IPS DF 19.7 (cell line): ENCODE measurements around the gene CORO2B.

Experiments
- DNase-seq: peaks from one replicate; pipeline ENCODE4 v3.0.0-alpha.2; 2013; ENCODE audit warnings: low read depth, low spot score

The CORO2B gene, protein sequence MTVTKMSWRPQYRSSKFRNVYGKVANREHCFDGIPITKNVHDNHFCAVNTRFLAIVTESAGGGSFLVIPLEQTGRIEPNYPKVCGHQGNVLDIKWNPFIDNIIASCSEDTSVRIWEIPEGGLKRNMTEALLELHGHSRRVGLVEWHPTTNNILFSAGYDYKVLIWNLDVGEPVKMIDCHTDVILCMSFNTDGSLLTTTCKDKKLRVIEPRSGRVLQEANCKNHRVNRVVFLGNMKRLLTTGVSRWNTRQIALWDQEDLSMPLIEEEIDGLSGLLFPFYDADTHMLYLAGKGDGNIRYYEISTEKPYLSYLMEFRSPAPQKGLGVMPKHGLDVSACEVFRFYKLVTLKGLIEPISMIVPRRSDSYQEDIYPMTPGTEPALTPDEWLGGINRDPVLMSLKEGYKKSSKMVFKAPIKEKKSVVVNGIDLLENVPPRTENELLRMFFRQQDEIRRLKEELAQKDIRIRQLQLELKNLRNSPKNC

DNA sequence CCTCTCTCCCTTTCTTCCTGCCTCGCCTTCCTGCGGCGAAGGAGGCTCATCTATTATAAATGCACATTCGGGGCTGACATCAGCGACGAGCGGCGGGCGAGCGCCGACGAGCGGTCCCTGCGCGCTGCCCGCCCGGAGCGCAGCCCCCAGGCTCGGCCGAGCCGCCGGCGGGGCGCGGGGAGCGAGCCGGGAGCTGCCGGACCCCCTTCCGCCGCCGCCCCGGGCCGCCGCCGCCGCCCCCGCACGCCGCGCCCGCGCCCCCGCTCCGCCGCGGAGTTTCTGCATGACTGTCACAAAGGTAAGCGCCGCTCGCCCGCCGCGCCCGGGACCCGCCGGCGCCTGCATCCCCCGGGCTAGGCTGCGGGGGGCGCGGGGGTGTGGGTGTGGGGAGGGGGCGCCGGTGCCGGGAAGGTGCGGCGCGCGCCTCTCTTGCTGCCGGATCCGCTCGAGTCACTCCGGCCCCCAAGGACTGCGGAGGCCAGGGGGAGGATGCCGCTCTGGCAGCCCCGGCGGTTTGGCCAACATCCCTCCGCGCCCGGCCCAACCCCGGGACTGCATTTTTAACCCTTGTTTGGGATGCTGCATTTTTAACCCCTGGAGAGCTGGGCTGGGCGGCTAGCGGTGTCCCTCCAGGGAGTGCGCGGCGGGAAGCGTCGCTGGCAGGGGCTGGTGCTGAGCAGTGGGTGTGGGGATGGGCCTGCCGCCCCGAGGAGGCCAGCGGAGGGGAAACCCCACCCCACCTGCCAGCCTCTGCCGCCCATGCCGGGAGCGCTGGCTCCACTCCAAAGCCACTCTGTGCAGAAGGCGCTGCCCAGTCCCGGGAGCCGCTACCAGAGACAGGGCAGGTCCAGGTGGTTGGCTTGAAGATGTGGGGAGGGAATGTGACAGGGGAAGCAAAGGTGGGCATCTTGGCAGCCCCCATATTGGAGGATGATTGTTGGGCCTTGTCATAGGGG is at the start of gene CORO2B:
Gene CORO2B, plus strand, starts transcription at position 14 of the 956 bp plus-strand sequence. Its CDS starts 270 bp downstream, at position 284.
- DNase-seq, result no peak

DNA sequence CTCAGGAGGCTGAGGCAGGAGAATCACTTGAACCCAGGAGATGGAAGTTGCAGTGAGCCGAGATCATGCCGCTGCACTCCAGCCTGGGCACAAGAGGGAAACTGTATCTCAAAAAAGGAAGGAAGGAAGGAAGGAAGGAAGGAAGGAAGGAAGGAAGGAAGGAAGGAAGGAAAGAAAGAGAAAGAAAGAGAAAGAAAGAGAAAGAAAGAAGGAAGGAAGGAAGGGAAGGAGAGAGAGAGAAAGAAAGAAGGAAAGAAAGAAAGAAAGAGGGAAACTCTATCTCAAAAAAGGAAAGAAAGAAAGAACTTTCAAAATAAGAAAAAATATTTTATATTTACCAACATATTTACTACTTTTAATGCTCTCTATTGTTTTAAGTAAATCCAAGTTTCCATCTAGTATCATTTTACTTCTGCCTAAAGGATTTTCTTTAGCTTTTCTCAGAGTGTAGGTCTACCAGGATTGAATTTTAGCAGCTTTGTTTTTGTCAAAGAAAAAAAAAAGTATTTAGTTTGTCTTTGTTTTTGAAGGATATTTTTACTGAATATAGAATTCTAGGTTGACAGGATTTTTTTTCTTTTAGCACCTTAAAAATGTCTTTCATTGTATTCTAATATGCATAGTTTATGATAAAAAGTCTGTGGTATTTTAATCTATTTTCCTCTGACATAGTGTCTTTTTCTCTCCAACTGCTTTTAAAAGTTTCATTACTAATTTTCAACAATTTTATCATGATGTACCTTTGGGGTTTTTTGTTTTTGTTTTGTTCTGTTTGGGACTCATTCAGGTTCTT is 47.2 kb upstream of the CORO2B start:
- DNase-seq, result no peak

DNA sequence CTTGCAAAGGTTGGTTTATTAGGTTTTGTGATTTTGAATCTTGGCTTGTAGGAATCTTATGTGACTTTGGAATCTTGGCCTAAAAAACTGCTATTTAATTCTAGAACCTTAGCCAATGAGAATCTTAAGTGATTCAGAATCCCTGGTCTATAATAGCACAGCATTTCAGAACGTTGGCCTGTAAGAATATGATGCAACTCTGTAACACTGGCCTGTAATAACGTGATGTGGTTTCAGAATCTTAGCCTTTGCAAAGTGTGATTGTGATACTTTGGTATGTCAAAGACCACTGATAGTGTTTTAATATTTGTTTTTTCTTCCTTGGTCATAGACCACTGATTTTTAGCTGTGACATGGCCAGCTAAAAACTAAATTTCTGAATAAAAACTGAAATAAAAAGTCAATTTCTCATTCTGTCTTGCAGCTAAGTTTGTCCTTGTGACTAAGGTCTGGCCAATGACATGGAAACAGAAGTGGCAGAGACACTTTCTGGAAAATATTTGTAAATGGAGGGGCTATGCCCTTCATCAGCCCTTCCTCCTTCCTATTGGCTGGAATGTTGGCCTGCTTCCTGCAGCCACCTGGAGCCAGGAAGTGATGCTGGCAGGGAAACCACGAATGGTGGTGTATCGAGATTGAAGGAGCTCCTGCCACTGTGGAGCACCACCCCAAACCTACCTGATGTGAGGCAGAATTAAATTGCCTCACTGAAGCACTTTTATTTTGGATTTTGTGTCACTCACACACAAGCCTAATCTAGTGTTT is 42.3 kb upstream of the CORO2B start:
- DNase-seq, result no peak

DNA sequence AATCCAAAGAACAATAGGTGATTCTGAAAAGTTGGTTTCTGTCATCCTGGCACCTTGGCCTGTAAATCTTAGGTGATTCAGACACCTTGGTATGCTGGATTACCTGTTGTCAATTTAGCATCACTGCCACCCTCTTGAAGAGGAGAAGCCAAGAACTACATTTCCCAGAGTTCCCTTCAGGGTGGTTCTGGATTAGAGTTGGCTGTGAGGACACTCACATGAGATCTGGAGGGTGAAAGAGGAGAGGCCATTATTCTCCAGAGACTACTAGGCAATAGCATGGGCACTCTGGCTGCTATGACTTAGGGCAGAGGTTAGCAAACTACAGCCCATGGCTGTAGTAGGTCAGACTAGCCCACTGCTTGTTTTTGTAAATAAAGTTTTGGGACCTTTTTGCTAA is 41.7 kb upstream of the CORO2B start:
- no peak for DNase-seq

DNA sequence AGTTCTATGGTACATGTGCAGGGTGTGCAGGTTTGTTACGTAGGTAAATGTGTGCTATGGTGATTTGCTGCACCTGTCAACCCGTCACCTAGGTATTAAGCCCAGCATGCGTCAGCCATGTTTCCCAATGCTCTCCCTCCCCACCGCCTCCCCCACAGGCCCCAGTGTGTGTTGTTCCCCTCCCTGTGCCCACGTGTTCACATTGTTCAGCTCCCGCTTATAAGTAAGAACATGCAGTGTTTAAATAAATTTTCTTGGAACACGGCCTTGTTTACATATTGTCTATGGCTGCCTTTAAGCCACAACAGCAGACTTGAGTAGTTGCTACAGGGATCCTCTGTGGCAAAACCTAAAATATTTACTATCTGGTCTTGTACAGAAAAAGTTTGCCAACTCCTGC is 41.3 kb upstream of the CORO2B start:
- DNase-seq, result no peak

DNA sequence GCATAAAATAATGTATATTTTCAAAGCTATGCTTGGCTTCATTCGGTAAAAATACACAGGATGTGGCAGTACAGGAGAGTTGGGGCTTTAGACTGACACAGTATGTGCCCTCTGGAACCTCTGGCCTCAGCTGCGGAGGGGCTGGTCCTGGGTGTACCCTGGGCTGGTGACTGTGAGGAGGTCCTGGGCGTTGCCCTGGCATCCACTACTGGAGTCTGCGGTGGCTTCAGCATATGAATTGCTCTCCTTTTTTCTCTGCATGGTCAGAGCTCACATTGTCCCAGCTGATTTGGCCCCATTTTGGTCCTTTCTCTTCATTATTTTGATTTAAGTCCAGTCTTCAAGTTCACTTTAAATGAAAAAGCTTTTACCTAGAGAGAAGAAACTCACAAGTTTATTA is 40.5 kb upstream of the CORO2B start:
- no peak for DNase-seq

DNA sequence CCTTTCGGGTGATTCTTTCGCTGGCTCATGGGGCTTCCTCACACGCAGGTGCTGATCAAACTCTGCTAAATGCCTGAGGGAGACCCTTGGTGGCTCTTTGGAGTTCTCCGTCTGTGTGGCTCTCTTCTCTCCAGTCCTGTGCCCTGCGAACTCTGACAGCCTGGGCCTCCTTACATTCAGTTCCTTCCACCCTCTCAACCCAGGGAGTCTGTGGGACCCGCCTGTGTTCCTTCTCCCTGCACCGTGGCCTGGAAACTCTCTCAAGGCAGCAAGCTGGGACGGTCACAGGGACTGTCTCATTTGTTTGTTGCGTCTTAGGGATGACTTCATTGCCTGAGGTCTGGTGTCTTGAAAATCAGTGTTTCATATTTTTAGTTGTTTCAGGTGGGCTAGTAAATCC is 37.0 kb upstream of the CORO2B start:
- no peak for DNase-seq

DNA sequence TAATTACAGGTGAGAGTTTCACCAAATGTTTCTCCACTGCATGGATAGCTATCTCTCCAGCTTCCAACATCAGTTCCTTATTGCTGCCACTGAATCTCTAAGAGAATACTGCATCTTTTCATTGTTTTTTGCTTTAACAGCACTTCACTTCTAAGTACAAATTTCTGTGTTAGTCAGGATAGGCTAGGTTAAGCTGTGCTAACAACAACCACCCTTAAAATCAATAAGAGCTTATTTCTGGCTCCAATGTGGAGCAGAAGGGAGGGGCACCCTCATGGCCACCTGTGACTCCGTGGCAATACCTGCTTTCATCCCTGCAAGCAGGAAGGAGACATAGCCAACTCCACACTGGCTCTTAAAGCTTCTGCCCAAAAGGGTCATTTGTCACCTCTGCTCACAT is 36.4 kb upstream of the CORO2B start:
- DNase-seq, result no peak

DNA sequence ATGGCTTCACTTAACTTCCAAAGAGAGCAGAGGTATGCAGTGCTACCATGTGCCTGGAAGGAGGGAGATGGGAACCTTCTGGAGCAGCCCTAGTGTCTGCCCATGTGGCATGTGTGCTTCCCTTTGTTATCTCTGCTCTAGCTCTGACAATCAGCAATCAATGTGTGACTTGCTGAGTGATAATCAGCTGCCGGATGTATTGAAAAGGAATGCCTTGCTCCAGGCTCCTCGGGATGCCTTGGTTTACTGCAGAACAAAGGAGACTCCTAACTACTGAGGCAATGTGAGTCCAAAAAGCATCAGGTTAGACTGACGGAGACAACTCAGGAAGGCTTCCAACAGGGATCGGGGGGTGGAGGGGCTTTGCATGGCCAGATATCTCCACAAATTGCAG is 36.0 kb upstream of the CORO2B start:
- DNase-seq, result no peak

DNA sequence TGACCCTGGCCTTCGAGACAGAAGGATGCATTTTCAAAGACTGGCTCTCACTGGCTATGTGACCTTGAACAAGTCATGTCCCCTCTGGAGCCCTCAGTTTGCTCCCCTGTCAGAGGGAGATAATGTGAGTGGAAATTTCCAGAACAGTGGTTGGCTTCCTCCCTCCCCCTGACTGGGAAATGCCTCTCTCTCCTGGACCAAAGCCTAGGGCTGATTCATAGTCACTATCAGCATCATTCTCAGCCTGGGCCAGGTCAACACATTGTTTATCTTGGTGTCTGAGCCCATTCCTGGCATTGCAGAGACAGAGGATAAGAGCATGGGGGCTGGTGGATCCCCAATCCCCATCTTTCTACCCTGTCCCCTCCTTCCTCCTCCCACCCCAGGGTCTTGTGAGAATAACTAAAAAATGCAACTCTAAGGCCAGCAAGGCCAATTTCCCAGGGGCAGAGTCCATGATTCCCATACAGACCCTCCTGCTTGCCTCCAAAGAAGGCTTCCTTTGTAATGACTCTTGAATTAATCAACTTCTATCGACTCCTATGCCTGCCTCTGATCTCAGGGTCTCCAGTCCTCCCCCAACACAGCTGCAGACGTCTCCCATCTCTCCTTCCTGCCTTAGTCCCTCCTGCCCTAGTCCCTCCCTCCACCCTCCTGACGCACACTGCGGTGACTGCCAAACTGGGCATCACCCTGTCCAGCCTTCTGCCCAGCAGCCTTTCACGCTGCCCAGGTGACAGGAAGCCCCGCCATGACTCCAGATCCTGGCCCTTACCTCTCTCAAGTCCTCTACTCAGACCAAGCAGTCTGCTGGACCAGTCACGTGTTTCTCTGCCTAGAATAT is 35.4 kb upstream of the CORO2B start:
- no peak for DNase-seq

DNA sequence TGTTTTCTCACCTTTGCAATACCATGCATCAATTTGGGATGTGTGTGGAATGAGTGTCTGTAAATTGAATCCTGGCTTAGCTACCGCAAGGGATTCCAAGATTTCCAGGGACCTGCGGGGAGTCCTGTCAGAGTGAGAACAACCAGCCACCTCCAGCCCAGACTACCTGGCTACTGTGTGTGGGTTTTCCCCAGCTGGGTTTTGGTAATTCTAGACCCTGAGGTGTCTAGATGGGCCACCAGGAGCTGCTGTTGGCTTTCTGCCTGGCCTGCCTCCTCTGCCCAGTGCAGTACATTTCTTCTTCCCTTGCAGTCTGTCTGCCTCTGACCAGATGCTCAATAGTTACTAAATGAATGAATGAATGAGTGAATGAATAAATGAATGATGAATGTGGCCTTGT is 32.5 kb upstream of the CORO2B start:
- DNase-seq, result no peak

DNA sequence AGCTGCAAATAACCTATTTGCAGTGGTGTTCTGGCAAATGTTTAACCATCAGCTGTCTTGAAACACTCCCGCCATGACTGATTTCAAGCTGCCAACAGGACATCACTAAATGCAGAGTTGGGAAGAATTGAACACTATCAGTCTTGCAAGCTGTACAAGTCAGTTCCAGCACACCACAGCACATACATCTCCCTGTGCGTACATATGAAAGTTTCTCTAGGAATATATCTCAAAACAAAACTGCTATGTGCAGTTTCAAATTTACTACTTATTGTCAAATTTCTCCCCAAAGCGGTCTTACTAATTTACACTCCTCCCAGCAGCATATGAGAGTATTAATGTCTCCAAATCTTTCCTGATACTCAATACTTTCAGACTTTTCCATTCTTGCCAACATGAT is 30.4 kb upstream of the CORO2B start:
- DNase-seq, result no peak

DNA sequence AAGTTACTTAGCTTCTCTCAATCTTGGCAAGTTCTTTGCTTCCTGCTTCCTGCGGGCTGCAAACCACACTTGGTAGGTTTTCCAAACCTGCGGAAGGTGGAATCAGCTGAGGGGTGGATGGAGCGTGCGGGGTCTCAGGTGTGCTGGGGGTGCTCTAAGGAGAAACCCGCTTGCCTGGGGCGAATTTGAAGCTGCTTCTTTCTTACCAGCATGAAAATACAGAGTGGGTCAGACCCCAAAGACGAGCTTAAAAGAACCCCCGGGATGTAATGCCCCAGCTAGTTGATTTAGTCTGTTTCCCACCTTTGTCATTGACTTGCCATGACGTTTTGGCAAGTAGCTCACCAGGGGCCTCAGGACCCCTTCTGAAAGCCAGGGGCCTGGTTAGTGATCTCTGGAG is 28.8 kb upstream of the CORO2B start:
- DNase-seq, result no peak

DNA sequence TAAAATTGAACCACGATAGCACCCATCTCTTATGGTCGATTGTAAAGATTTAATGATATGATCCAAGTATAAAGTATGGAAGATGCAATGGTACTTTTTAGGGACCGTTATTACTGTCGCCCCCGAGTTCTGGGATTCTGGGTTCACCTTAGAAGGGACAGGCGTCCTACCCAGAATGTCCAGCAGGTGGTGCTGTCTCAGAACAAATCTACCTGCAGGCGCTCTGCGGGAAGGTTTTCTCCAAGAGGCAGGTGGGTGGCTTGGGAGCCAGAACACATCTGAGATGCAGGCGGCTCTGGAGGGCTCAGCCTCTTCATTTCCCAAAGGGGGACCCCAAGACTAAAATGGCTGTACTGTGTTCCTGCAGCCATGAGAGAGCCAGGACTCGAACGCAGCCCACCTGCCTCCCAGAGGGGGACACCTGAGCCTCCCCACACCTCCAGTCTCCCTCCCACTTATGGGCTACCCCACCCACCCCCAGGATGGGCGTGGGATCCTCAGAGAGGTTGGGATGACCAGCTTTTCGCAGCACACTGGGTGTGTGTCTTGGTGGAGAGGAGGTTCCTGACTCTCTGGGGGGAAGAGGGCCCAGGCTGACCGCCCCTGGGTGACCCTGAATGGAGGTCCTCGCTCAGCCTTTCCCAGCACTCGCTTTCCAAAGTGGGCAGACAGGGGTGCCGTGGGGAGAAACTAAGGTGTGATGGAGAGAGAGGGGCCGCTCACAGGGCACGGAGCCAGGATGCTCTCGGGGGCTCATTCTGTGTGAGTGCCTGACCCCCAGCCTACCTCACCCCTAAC is 28.1 kb upstream of the CORO2B start:
- DNase-seq, result no peak

DNA sequence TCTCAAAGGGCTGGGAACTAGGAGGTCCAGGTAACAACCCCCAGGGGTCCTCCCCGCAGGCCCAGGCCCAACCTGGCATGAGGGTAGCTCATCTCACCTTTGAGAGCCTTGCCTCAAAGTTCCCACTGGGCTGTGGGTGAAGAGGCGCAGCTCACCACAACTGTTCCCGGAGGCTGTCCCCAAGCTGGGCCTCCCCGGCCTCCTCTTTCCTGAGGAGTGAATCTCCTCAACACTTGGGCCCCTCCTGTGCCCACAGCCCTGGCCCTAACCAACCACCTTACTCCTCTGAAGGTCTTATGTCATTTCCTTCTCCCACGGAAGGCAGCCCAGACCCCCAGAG is 27.5 kb upstream of the CORO2B start:
- DNase-seq, result no peak

DNA sequence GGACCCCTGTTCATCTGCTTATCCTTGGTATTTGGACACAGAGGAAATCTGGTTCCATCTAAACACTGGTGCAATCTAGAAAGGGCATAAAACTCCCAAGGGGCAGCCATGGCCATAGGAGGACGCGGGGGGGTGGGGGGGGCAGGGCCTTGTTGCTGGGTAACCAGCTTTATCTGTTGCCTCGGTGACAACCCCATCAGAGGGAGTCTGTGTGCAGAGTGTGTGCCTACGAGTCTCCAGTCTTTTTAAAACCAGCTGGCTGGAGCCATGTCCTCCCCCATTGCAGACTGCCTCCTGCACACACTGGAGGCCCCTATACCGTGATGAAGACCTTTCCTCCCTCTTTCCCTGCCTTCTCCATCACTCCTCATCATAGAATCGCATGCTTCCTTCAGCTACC is 26.4 kb upstream of the CORO2B start:
- DNase-seq, result no peak

DNA sequence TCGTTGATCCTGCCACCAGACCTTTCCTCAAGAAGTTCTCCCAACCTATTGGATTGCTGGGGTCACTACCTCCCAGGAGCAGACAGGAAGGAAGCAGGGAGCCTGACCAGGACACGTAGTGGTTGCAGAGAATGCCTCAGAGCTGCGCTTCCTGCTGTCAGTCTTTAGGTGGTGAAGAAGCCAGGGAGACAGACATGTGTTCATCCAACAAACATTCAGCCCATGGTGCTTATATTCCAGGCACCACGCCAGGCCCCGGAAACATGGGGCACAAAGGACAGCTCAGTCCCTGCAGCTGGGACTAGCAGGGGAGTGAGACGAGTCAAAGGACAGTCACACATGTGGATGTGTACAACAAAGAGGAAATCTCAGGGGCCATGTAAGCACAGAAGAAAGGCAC is 26.0 kb upstream of the CORO2B start:
- no peak for DNase-seq

DNA sequence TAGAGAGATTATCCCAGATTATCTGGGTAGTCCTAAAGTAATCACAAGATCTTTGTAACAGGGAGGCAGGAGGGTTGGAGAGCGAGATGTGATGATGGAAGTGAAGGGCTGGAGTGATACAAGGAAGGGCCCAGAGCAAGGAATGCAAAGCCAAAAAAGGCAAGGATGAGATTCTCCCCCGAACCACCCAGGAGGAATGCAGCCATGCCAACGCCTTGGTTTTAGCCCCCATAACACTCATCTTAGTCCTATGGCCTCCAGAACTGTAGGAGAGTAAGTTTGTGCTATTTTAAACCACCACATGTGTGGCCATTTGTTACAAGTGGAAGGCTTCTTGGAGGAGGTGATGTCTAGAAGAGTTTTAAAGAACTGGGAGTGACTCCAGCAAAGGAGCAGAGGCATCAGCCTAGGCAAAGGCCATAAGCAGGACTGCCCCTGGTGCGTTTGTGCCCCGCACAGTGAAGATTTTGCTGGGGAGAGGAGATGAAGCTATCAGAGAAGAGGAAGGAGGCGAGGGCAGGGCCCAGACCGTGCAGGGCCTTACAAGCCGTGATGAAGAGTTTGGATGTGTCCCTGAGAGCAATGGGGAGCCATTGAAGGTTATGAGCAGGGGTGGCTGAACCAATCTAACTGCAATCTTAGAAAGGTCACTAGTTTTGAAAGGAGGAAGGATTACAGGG is 25.3 kb upstream of the CORO2B start:
- no peak for DNase-seq
